HG03354 (cell line): Measurements from ENCODE around the gene ALKBH4.
"Not testable (repeated sequence)": the region's sequence is repeated elsewhere in the genome, so short reads cannot be mapped to it uniquely, and the experiment has no call there.

ENCODE experiments used
- ATAC-seq: cut with Tn5 transposase; IDR thresholded peaks from one replicate; pipeline ENCODE4 v1.9.1; 2021; ENCODE audit warnings: mild to moderate bottlenecking; ENCODE audit not compliant: unreplicated experiment, poor library complexity, severe bottlenecking

Gene ALKBH4

GRCh38 chr7:102464577-102465280 is at the start of gene ALKBH4, which contains the start of gene LRWD1:
Gene ALKBH4, minus strand, starts transcription at chr7:102464863. Its CDS starts 27 bp downstream, at chr7:102464836.
Gene LRWD1, plus strand, starts transcription at chr7:102464984. Its CDS starts 97 bp downstream, at chr7:102465081.
- peak; percentile 84 for ATAC-seq

GRCh38 chr7:102512642-102513221 is 48.1 kb upstream of the ALKBH4 start:
- not testable (repeated sequence) for ATAC-seq

GRCh38 chr7:102511860-102512522 is 47.3 kb upstream of the ALKBH4 start:
- peak; percentile 49 for ATAC-seq

- not testable (repeated sequence) for ATAC-seq
Observed at GRCh38 chr7:102510575-102510974, 45.9 kb upstream of the ALKBH4 start.

- not testable (repeated sequence) for ATAC-seq
Observed at GRCh38 chr7:102507410-102508088, 42.9 kb upstream of the ALKBH4 start.

GRCh38 chr7:102505298-102506185 is 40.9 kb upstream of the ALKBH4 start:
- ATAC-seq, result not testable (repeated sequence)

- ATAC-seq, result not testable (repeated sequence)
Observed at GRCh38 chr7:102503141-102503540, 38.5 kb upstream of the ALKBH4 start.

GRCh38 chr7:102498321-102498720 is 33.7 kb upstream of the ALKBH4 start:
- not testable (repeated sequence) for ATAC-seq

GRCh38 chr7:102497308-102497707 is 32.6 kb upstream of the ALKBH4 start:
- not testable (repeated sequence) for ATAC-seq

GRCh38 chr7:102496861-102497260 is 32.2 kb upstream of the ALKBH4 start:
- ATAC-seq, result not testable (repeated sequence)

- peak; percentile 68 for ATAC-seq
Observed at GRCh38 chr7:102494473-102495149, 29.9 kb upstream of the ALKBH4 start.

- ATAC-seq, result not testable (repeated sequence)
Observed at GRCh38 chr7:102494026-102494425, 29.4 kb upstream of the ALKBH4 start.

- ATAC-seq, result peak; percentile 48
Observed at GRCh38 chr7:102493220-102493935, 28.7 kb upstream of the ALKBH4 start.

- peak; percentile 43 for ATAC-seq
Observed at GRCh38 chr7:102490529-102491075, 25.9 kb upstream of the ALKBH4 start.

- not testable (repeated sequence) for ATAC-seq
Observed at GRCh38 chr7:102484317-102484716, 19.7 kb upstream of the ALKBH4 start.

GRCh38 chr7:102481962-102482361 is 17.3 kb upstream of the ALKBH4 start:
- ATAC-seq, result not testable (repeated sequence)

GRCh38 chr7:102479982-102480637 is 15.4 kb upstream of the ALKBH4 start:
- not testable (repeated sequence) for ATAC-seq
